Dermis blood vessel endothelial cell (primary cell): ENCODE data around the gene RBFOX1. TPM values are rescaled to one million over a fixed set of nuclear protein-coding genes. Genes with fewer than 3 reads are reported as not detected.

Source experiments
- DNase-seq: peaks from one replicate; pipeline ENCODE4 v3.0.0; 2010
- total RNA-seq: library from RNA; depleted of rRNA; stranded (reverse); fragments of >200 nt; gene quantifications from 2 replicates; pipeline ENCODE4 v1.2.3, GENCODE V29; 2014

Gene RBFOX1
- total RNA-seq, 1 donor from 2014 or later = not detected

DNA sequence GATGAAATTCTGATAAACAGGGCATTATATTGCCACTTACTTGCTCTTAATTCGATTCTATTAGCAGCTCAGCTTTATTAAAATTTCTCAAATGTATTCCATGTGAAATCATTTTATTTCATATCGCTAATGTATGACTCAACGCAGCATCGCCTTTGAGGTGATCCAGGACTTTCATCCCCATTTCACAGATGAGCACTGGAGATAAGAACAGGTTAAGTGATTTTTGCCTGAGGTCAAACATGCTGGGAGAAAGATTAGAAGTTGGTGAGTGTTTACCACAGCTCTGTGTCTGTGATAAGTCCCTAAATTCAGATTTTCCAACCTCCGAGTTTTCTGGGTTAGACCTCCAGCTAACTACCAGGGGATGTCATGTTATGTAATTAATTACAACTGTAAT is 43.6 kb downstream of the RBFOX1 start:
- DNase-seq = no peak

DNA sequence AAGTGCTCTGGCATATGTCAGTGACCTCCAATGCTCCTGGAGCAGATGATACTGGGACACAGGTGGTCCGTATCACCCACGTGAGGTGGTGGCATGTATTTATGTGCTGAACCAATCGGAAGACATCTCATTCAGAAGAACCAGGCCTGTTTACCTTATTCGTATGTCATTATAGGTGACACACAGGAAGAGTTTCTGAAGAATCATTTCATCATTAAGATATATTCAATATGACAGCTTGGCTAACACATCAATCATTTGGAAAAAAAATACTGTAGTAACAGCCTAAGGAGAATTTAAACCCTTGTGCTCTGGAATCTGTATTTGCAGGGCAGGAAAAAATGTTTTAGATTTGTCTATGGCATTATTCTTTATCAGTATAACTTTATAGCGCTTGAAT is 44.6 kb downstream of the RBFOX1 start:
- DNase-seq = no peak

DNA sequence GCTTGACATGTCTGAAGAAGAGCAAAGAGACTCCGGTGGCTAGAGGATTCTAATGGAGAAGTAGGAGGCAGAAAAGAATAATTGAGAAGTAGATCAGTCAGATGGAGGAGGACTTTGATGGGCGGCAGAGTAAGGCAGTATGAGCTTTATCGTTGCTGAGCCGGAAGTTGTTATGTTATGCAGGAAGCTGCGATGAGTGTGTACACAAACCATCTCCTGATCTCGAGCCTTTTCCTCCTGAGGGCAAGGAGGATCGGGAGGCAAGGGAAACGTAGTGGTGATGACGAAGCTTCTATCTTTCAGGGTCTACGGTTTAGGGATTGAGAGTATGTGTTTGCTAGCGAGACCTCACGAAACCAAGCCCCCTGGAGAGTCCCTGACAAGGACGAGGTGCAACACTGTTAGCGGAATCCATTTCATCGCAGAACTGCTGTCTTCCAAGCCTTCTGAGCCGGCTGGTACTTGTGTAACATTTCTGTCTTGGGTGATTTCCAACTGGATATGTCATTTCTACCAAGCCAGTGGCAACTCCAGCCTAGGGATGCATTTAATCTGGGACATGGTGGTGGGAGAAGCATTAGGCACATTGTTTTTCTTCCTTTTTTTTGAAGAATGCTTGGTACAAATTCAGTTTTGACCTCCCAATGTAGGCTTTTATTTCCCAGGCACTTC is 45.5 kb downstream of the RBFOX1 start:
- DNase-seq = no peak

DNA sequence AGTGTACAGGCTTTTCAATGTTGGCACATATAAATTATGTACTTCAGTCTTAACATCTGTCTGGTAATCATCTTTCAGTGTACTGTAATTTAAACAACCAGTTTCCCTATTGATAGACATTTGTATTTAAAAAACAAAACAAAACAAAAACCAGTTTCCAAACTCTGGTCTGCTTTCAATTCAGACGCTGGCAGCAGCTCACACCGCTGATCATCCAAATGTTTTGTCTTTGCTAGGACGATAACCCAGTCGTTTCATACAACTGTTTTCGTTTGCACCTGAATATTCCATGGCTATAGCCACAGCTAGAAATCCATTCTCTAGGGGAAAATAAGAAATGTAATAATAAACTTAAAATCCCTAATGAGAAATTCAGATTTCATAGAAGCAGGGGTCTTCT is 47.8 kb downstream of the RBFOX1 start:
- no peak for DNase-seq

DNA sequence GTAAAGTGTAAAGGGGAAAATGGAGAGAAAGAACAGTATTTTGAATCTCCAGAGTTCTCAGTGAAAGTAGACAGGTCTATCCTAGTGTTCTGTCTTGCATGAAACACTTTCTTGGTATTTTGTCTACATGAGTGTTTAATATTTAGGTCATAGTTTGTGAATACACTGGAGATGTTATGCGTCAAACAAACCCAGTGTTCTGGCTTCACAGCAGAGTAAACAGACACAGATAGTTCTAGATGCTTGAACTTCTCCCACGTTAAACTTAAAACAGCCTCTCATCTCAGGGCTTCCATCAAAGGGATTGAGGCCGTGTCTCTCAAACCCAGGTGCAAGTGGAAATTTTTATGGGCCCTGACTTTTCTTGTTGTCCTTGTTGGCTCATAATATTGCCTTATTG is 48.3 kb downstream of the RBFOX1 start:
- no peak for DNase-seq

DNA sequence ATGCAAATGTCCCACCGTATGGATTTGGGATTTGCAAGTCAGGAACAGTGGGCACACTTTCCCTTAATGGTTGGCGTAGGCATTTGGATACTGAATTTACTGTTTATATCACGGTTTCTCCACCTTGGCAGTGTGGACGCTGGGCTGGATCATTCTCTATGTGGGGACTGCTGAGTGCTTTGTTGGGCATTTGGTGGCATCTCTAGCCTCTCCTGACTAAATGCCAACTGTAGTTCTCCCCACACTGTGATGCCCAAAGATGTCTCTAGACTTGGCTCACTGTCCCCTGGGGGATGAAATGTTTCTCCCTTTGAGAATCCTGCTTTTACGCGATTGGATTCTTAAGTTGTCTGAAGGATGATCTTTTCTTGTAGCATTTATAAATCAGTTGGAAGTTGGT is 49.0 kb downstream of the RBFOX1 start:
- no peak for DNase-seq

DNA sequence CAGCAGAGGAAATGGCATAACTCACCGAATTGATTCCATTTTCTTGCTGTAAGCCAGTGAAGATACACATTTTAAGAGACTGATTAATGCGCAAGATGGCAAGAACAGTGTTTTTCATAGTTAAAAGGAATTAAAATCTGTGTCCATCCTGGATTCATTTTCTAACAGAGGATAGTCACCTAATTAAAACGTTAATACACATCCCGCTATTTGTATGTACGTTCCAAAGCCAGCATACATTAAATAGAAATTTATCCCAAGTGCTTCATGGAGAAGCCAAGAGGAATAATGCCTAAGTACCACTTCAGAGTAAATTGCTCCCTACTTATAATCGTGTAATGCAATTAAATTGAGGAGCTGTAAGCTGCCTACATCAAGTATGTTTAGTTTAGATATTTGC is 49.9 kb downstream of the RBFOX1 start:
- DNase-seq = no peak

DNA sequence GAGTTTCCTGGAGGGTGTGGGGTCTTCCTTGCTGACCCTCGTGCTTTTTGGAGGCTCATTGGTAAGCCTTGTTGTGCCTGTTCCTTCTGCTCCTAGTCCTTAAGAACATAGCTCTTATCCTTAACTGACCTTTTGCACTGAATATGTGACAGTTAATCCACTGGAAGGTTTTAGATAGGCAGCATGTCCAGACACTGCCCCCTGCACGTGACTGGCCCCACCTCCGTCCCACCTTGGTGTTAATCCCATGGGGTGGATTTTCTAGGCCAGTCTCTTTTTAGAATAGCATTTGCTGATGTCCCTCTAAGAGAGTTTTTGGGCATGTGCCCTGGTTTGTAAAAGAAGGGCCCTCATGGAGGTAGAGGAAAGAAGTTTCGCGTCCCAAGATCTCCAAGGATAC is 58.3 kb downstream of the RBFOX1 start:
- DNase-seq = no peak

DNA sequence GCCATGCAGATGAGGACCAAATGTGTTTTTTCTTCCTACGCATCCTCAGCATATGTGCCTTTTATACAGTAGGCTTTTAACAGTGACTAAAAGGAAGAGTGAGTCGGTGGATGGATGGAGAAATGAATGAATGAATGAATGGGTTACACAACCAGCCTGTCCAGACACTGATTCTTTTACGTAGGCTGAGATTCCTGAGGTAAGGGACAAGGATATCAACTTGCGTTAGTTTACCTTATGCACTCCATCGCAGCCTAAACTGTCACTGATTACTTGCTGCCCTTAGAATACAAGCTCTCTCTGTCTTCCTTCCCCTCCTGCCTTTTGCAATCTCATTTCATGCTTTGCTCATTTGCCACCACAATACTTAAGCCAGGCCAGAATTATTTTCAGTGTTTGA is 59.0 kb downstream of the RBFOX1 start:
- DNase-seq = no peak

DNA sequence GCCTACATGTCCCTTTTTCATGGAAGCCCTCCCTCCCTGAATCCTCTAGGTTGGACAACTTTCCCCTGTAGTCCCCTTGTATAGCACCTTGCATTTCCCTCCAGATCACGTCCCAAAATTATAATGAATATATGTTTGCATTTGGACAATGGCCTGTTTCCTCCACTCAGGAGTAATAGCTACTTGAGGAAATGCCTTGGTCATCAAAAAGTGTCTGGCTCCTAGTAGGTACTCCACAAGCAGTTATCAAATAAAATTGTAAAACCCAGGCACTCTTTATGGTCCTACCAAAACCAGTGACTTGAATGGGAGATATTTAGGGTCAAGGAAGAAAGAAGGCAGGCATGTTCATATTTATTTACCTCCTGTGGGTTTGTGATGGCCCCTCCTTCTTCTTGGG is 59.6 kb downstream of the RBFOX1 start:
- DNase-seq = no peak

DNA sequence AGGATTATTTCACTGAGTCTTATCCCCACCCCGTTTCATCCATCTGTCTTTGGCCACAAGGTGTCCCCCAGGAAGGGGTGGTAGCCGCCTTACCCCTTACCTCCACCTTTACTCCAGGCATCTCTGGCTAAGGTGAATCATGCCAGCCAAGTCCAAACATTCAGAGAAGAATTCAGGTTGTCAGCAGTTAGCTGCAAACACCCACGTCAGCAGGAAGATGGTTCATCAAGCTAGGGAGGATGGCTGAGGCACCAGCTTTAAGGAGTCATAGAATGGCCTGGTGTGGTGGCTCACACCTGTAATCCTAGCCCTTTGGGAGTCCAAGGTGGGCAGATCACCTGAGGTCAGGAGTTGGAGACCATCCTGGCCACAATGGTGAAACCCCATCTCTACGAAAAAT is 61.0 kb downstream of the RBFOX1 start:
- no peak for DNase-seq

DNA sequence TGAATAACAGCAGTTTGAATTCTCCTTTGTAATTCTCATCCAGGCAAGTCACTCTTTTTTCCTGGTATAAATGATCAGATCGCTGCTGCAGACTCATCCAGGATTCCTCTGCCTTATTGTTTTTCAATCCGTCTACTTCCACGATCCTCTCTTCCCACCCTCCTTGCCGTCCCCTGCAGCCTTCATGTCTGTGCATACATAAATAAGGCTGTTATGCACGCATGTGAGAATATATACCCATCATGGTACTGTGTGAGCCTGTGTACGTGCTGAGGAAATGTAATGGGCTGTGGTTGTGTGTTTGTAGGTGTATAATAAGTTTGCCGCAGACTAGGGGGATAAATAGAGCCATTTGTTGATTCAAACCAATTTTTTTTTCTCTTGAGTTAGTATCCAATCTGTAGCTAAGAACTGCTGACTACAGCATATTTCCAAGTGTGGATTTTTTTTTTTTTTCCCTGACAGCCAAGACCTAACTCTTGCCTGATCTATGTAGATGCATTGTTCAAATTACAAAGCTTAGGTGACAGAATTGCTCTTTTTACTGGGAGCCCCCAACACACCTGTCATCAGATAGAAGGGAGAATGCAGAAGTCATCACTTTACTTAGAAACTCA is 62.2 kb downstream of the RBFOX1 start:
- no peak for DNase-seq

DNA sequence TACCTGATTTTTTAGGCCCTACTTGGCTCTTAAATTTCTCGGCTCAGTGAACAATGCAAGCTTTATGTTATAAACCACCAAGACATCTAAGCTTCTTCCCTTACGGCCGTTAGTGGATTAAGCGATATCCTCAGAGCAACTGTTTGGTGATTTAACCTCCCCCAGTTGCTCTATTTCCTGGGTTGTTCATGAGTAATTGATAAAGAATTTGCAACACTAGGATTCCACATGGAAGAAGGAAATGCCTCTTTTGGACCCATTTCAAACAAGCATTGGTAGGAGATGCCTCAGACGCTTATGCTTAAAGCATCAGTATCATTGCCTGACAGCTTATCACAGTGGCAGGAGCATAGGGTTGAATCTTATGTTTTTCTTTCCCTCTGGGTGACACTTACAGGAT is 65.3 kb downstream of the RBFOX1 start:
- DNase-seq = no peak

DNA sequence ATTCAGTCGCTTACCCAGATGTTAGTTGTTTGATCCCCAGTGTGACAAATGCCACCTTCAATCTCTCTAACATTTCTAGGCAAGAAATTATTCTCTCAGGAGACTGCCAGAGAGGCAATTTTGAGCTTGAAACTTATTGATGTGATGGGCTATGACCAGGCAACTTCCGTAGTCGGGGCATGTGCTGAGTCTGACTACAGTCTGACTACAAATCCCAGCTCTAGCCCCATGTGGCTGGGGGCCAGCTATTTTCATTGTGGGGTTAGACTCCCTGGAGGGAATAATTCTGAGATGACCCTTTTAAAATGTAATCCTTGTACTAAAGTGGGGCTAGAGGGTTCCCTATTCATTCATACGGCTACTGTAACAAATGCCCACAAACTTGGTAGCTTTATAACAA is 65.9 kb downstream of the RBFOX1 start:
- DNase-seq = no peak

DNA sequence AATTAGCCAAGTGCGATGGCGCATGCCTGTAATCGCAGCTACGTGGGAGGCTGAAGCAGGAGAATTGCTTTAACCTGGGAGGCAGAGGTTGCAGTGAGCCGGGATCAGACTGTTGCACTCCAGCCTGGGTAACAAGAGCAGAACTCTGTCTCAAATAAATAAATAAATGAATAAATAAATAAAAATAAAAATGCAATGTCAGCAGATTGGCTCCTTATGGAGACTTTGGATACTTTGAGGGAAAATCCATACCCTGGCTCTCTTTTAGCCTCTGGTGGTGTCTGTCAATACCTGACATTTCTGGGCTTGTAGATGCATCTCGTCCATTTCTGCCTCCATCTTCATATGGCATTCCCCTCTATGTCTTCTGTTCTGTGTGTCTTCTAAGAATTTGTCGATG is 66.7 kb downstream of the RBFOX1 start:
- DNase-seq = no peak

DNA sequence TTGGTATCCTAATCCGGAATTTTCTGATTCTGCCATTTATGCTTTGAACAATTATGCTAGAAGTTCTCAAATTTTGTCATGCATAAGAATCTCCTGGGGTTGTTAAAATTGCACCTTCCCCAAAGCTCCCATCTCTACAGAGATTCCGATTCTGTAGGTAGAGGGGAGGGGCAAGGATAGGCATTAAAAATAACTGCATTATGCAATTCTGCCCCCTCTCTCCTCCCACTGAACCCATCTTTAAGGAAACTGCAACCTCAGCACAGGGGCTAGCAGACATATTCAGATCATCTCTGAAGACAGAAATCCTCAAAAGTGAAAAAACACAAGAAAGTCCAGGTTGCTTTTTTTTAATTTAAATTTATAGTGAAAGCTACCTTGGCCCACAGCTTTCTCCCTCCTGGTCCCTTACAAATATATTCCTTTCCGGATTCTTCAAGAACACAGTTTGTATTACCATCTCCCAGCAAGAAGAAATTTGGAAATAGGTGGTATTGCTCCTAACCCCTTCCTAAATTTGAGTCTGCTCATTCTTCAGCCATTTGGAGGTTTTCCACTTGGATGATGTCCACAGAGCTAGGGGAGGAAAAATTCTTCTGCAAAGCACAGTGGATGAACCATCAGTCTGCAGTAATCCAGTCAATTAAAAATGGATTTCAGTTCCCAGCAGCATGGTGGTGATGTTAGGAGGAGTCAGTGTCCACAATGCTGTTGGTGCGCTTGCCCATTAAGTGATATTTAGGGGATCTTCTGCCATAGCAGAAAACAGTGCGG is 67.7 kb downstream of the RBFOX1 start:
- DNase-seq = no peak

DNA sequence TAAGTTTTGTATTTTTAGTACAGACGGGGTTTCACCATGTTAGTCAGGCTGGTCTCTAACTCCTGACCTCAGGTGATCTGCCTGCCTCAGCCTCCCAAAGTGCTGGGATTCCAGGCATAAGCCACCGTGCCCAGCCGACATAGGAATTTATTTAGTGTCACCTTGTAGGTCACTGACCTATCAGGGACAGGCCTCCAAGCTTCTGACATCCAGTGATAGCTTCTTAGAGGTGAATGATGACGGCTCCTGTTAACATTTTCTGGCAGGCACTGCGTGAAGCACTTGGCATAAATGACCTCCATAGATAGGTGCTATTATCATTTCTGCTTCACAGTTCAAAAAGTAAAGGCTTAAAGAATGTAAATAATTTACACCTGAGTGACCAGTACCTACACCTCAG is 71.6 kb downstream of the RBFOX1 start:
- no peak for DNase-seq

DNA sequence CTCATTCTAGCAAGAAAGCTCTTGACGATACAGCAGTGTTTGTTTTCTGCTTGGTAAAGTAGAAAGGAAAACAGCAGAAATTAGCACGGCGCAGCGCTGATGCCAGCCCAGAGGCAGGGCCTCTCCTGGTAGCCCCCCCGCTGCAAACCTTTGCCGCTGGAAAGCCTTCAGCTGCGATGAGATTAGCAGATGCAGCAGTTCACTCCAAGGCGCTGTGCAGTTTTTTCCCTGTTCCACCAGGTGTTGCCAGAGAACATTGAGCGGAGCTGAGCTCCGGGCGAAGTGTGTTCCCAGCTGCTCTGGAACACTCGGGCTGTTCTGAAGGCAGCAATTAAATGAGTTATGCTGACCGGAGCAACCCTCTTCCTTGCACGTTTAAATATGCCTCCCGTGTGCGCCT is 72.5 kb downstream of the RBFOX1 start:
- DNase-seq = no peak

DNA sequence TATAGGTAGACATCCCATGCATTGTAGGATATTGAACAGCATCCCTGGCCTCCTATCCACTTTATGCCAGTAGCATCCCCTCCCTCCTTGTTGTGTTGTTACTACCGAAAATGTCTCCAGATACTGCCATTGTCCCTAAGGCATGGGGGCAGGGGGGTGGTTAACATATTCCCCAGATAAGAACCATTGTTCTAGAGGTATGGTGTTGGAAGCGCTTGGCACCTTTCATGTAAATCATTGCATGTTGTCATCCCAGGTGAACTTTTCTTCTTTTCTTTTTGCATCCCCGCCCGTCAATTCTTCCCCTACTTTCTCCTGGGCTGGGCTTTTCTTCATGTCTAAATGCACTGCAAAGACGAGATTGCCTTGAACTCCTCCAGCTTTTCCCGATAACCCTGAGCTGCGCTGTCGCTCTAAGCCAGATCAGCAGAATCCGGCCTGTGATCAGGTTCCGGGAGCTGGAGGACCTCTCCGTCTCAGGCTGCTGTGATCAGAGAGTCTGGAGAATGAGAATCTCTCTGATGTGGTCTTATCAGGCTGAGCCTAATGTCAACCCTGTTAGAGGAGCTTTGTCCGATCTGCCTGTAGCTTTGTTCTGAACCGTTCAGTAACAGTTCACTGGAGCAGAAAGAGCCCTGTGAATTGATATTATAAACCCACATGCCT is 76.2 kb downstream of the RBFOX1 start:
- no peak for DNase-seq

DNA sequence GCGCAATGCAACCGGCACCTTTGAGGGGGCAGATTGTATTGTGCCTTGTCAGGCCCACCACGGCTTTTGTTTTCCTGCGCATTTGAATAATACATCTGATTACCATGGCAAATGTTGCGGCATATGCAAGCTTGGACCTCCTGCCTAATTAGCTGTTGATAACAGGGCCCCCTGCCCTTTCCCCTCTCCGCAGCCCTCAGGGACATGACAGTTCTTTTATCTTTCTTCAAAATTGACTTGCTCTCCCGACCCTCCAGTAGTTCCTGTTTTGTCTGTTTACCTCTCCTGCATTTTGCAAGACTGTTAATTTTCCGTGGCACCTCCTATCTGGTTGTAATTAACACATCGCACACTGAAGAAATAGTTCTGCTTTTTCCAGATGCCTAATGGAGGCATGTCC is 86.8 kb downstream of the RBFOX1 start:
- DNase-seq = no peak

DNA sequence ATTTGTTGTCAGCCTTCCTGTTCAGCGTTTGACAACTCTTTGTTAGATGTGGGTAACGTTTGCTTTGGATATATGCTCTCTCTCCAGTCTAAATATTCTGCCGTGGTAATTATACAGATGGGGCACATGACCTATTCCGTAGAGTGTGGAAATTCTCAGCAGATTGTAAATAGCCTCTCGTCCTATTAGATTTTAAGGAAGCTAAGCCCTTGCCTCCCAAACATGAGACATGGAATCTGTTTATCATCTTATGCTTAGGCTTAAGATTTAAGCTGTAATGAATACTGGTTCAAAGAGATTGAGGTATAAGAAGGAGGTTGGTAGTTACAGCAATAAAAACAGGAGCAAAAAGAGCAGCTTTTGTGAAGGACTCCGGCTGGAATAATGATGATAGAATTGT is 87.4 kb downstream of the RBFOX1 start:
- no peak for DNase-seq

DNA sequence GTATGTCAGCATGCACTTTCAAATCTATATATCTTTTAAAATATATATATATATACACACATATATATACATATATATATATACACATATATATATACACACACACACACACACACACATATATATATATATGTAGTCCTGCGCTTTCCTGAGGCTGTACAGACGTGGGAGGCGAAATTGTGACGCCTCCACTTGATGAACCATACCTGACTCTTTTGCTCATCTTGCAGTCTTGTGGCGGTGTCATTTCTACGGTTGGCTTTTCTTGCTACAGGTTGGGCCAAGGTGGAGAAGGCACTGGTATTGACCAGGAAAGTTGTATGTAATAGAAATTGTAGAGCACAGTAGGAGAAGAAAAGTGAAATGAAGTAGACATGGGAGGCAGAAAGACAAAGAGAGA is 88.2 kb downstream of the RBFOX1 start:
- DNase-seq = no peak

DNA sequence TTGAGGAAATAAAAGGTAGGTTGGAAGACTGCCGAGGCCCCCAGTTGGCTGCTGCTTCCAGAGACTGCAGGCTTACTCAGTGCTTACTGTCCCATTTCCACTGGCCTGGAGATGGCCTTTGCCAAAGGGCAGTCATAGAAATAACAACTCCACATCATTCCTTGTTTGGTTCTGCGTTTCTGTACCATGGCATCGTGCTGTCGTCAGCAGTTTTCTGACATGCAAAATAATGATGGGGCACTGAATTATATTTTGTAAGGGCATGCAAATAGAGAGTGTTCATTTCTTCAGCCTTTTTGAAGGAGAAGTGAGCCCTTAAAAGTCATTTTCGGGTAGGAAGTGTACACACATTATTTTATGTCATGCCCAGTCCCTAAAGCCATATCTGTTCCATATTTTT is 88.9 kb downstream of the RBFOX1 start:
- DNase-seq = no peak
